ENCODE results near the gene TIMM23.

GRCh38 chr10:46001187-46001756 lies 29.0 kb downstream of the TIMM23 start:
- no peak for TF ChIP-seq EP300 (IDR thresholded peaks at IDR 0.05; ENCODE audit: low read depth)
- no peak for TF ChIP-seq CTCF (IDR thresholded peaks at IDR 0.05)
- TF ChIP-seq POLR2A (IDR thresholded peaks at IDR 0.05): no peak
